ENCODE measurements around the gene ZBTB20.

Gene ZBTB20

GRCh38 chr3:114338651-114339357 lies 808.3 kb downstream of the ZBTB20 start:
- DNase-seq, result no peak

- no peak for DNase-seq
These were observed 810.2 kb downstream of the ZBTB20 start for GRCh38 chr3:114336857-114337256.

GRCh38 chr3:114336122-114336697 lies 810.9 kb downstream of the ZBTB20 start:
- DNase-seq, result no peak

GRCh38 chr3:114333923-114334240 lies 813.2 kb downstream of the ZBTB20 start:
- DNase-seq, result no peak

GRCh38 chr3:114333180-114333922 lies 813.7 kb downstream of the ZBTB20 start:
- DNase-seq, result no peak

GRCh38 chr3:114332342-114333179 lies 814.5 kb downstream of the ZBTB20 start:
- DNase-seq, result no peak

- no peak for DNase-seq
These were observed 815.4 kb downstream of the ZBTB20 start for GRCh38 chr3:114331710-114332109.

- DNase-seq, result no peak
These were observed 816.1 kb downstream of the ZBTB20 start for GRCh38 chr3:114331007-114331406.

- DNase-seq, result no peak
These were observed 817.3 kb downstream of the ZBTB20 start for GRCh38 chr3:114329823-114330222.

- DNase-seq, result no peak
These were observed 818.7 kb downstream of the ZBTB20 start for GRCh38 chr3:114328345-114328744.

- DNase-seq, result no peak
These were observed 819.4 kb downstream of the ZBTB20 start for GRCh38 chr3:114327665-114328064.

- no peak for DNase-seq
These were observed 823.4 kb downstream of the ZBTB20 start for GRCh38 chr3:114323546-114324254.

- no peak for DNase-seq
These were observed 826.8 kb downstream of the ZBTB20 start for GRCh38 chr3:114320246-114320645.

GRCh38 chr3:114319453-114319852 lies 827.6 kb downstream of the ZBTB20 start:
- DNase-seq, result peak; percentile 63

- DNase-seq, result no peak
These were observed 828.8 kb downstream of the ZBTB20 start for GRCh38 chr3:114318295-114318694.

GRCh38 chr3:114314282-114314681 lies 832.8 kb downstream of the ZBTB20 start:
- DNase-seq, result no peak

- DNase-seq, result no peak
These were observed 833.7 kb downstream of the ZBTB20 start for GRCh38 chr3:114313426-114313825.

- DNase-seq, result no peak
These were observed 836.4 kb downstream of the ZBTB20 start for GRCh38 chr3:114310695-114311094.

GRCh38 chr3:114308830-114309229 lies 838.3 kb downstream of the ZBTB20 start:
- DNase-seq, result no peak

GRCh38 chr3:114308377-114308776 lies 838.7 kb downstream of the ZBTB20 start:
- no peak for DNase-seq

GRCh38 chr3:114307832-114308231 lies 839.3 kb downstream of the ZBTB20 start:
- no peak for DNase-seq

GRCh38 chr3:114307222-114307830 lies 839.8 kb downstream of the ZBTB20 start:
- no peak for DNase-seq
